Renal cortex interstitium (tissue), 15 donors: ENCODE measurements around the gene AXDND1. TPM values are rescaled to one million over a fixed set of nuclear protein-coding genes. Genes with fewer than 3 reads are reported as not detected.

Experiments used
- DNase-seq, 11 donors: peaks; one replicate each; pipeline ENCODE4 v3.0.0-alpha.2; 2013; ENCODE audit warnings: low read depth in 9 of 11, low spot score in 4 of 11; ENCODE audit errors: extremely low read depth in 1 of 11
- long read RNA-seq, 16 experiments: transcript quantifications; one replicate each; lab custom pipeline, GENCODE V29; 2026
- polyA plus RNA-seq, 3 donors: library from polyadenylated mRNA; unstranded; fragments of 120-200 nt; gene quantifications; one replicate each; pipeline ENCODE4 v1.2.1, GENCODE V29; 2013; ENCODE audit not compliant: insufficient read length in 3 of 3

Gene AXDND1, protein sequence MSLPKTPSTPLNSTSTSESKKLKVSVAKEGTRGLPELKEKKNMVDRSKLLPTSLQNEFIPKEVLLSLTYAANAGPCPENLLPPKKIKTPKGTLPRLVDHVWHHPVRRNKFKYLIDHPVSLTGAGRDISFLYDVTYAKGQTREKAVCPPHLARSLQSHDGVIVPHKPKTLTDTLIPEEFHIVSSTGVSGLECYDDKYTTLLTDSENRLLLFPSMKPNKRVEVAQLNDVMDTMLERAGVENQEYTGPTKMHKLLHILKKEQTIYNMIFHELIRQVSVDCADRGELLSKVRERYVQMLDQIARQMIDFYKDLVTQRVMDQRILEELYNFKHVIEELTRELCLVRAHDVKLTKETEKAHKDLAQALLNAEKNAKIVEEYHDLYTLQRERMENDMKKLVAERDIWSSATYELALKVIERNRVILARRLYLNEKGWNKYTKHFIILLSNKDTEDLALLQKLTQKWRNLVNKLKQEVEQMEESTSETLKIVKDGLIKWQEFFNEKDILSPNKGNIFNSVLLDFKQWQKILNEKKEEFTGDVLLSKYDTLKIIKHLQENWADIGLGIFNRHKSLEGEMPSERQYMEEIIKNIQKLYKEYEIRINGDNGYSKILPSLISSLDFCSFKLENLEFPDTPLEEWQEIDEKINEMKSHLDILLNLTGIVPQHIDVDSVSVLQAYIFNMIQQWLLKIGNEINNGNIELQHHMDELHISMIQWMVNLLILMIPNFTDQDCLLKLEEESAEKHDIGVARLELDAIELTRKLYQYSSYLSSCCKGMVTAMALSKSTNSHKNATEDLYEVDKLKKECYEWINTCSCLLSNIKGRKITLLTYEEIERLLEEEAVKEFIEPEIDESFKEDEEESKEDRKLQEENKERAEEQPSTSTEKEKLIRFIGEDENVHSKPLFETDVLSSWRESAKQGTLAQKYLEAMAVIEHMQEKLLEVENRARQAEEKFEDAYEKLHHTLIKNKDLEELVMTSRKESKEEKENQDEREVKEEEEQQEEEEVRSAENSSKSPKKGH
- polyA plus RNA-seq: 10 to 100 TPM; 12.1 to 29.1 (median 12.6) TPM
- long read RNA-seq, donor 1, partial matches to known transcripts: 361 of 533 reads
- long read RNA-seq, donor 1, other reads (novel, unspliced or antisense): 172 of 533 reads
- long read RNA-seq, donor 2: 0 reads
- long read RNA-seq, donor 3, partial matches to known transcripts: 152 of 400 reads
- long read RNA-seq, donor 3, other reads (novel, unspliced or antisense): 247 of 400 reads
- long read RNA-seq, donor 4, partial matches to known transcripts: 155 of 384 reads
- long read RNA-seq, donor 4, other reads (novel, unspliced or antisense): 228 of 384 reads
- long read RNA-seq, donor 5: 0 reads
- long read RNA-seq, donor 6, partial matches to known transcripts: 139 of 283 reads
- long read RNA-seq, donor 6, other reads (novel, unspliced or antisense): 144 of 283 reads
- long read RNA-seq, donor 7, partial matches to known transcripts: 138 of 322 reads
- long read RNA-seq, donor 7, other reads (novel, unspliced or antisense): 184 of 322 reads
- long read RNA-seq, donor 8, partial matches to known transcripts: 214 of 527 reads
- long read RNA-seq, donor 8, other reads (novel, unspliced or antisense): 313 of 527 reads
- long read RNA-seq, donor 9, partial matches to known transcripts: 84 of 264 reads
- long read RNA-seq, donor 9, other reads (novel, unspliced or antisense): 180 of 264 reads
- long read RNA-seq, donor 10: 0 reads
- long read RNA-seq, donor 11, partial matches to known transcripts: 70 of 271 reads
- long read RNA-seq, donor 11, other reads (novel, unspliced or antisense): 201 of 271 reads
- long read RNA-seq, donor 12, partial matches to known transcripts: 83 of 234 reads
- long read RNA-seq, donor 12, other reads (novel, unspliced or antisense): 151 of 234 reads
- long read RNA-seq, donor 13, partial matches to known transcripts: 261 of 750 reads
- long read RNA-seq, donor 13, other reads (novel, unspliced or antisense): 489 of 750 reads
- long read RNA-seq, donor 14: 0 reads
- long read RNA-seq, donor 15, partial matches to known transcripts: 35 of 128 reads
- long read RNA-seq, donor 15, other reads (novel, unspliced or antisense): 93 of 128 reads
- long read RNA-seq, donor 16, partial matches to known transcripts: 264 of 785 reads
- long read RNA-seq, donor 16, other reads (novel, unspliced or antisense): 521 of 785 reads

DNA sequence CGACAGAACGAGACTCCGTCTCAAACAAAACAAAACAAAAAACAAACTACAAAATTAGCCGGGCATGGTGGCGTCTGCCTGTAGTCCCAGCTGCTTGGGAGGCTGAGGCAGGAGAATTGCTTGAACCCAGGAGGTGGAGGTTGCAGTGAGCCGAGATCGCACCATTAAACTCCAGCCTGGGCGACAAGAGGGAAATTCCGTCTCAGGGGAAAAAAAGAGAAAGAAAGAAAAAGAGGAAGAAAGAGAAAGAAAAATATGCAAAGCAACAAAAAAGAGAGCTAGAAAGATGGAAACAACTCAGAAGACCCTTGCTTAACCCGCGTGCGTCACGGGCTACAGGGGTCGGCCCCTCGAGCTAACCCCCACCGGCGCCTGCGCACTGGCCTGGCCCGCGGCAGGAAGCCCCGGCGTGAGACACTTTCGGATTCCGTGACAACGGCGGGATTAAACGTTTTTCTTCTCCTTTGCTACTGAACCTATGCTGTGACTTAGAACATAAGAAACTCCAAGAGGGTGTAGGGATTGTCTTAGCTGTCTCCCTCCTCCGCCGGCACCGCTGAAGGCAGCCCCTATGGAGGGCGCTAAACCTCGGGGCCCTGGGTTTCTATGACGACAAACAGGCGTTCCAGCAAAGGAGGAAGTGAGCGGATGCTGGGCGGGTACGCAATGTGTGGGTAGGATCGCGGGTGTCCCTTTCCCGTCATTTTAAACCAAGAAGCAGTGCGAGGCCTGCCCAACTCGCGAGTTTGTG is at the start of gene AXDND1:
TSS of gene AXDND1 (plus strand) at position 630 of the 751 bp plus-strand sequence. CDS start 539 bp downstream, outside the sequence.
- peak; percentile 71 to 91 (median 84) for DNase-seq

DNA sequence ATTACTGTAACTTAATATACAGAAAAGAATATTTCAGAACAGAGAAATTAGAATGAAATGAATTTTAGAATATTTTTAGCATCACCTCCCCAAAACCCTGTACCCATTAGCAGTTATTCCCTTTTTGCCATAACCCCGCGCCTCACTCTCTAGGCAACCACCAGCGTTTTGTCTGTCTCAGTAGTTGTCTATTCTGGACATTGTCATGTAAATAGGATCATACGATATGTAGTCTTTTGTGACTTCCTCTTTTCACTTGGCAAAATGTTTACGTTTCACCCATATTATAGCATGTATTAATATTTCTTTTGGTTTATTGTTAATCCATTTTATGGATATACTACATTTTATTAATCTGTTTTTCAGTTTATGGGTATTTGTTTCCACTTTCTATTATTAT is 47.3 kb upstream of the AXDND1 start:
- DNase-seq: no peak

DNA sequence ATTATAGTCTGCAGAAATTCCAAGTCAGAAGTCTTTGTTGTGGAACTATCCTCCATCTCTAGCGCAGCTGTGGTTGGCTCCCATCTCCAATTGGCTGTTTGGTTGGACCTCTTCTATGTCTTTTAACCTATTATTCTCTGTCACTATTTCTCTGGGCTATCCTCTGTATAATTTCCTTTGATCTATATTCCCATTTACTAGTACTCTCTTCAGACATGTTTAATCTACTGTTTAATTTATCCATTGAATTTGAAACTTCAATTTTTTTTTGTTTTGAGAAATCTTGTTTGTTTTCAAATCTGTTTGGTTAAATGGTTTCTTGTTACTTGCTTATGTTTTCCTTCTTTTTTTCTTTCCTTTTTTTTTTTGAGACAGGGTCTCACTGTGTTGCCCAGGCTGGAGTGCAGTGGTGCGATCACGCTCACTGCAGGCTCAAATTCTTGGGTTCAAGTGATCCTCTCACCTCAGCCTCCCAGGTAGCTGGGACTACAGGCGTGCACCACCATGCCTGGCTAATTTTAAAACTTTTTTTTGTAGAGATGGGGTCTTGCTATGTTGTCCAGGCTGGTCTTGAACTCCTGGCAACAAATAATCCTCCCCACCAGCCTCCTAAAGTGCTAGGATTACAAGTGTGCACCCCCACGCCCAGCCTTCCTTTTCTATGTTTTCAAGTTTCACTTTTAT is 44.1 kb upstream of the AXDND1 start:
- no peak for DNase-seq

DNA sequence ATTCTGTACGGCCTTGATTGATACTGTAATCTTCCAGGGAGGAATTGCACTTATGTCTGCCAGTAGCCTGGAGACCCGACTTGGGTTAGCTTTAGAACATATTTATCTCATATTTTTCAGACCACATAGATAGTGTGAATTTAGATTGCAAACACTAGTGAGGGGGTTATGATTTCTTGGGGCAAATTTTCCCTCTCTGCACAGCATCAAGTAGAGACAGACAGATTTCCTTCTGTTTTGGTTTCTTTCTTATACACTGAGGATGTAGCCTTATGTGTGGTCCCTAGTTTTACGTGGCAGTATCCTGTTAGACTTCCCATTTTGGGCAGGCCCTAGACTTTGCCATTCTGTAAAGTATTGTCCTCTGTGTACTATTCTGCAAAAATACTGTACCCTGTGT is 43.2 kb upstream of the AXDND1 start:
- no peak for DNase-seq

DNA sequence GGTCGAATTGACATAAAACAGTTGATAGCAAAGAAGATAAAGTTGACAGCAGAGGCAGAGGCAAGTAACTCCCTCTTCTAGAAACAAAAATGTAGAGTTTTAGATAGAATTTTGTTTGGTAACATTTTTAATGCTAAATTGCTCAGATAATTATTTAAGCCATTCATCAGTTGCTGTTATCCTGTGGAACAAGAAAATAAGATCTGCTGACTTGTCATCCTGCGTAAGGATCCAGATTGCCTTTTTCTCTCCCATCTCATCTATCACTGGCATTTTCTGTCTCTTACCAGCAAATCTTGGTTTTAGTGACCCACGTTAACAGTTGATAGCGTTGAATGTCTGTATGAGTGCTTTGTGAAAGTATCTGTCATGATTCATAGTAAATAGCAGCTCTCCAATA is 42.3 kb upstream of the AXDND1 start:
- no peak for DNase-seq

DNA sequence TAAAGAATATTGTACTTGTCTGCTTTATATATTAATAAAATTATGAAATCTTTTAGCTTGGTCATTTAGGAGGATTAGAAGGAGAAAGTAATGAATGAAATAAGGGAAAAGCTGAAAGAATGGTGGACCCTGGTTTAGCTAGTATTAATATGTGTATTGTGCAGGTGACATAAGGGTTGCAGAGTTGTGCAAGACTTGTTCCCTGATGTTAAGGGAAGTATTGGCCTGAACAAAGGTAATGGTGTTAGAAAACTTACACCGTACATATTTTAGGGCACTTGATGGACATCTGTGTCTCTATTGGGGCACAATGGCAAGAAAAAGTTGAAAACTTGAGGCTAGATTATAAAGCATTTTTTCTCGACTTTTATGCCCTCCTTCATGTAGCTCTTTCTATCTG is 39.9 kb upstream of the AXDND1 start:
- DNase-seq: no peak

DNA sequence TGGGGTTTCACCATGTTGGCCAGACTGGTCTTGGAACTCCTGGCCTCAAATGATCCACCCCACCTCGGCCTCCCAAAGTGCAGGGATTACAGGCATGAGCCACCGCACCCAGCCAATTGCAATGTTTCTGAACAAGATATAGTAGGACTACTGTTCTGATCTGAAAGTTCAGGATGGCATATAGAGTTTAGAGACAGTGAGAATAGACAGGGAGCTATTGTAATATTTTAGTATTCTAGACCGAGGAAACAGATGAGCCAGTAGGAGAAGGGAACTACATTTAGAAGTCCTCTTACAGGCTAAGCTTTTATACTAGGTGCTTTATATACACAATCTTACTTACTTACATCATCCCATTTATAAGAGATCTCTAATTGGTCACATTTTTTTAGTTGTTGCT is 39.0 kb upstream of the AXDND1 start:
- DNase-seq: no peak

DNA sequence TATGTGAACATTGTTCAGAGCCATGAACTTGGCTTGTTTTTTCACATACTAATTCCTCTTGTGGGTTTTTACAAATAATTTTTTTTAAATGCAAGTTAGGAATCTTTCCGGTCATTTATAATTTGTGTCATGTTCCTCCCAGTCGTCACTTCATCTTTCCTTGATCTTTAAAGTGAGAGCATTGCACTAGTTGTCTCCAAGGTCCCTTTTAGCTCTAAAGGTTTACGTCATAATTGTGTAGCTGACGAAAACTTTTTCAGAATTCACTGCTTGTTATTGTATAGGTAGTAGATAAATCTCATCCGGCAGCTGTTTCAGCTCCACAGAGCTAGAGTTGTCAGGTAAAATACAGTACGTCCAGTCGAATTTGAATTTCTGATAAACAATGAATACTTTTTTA is 38.6 kb upstream of the AXDND1 start:
- no peak for DNase-seq

DNA sequence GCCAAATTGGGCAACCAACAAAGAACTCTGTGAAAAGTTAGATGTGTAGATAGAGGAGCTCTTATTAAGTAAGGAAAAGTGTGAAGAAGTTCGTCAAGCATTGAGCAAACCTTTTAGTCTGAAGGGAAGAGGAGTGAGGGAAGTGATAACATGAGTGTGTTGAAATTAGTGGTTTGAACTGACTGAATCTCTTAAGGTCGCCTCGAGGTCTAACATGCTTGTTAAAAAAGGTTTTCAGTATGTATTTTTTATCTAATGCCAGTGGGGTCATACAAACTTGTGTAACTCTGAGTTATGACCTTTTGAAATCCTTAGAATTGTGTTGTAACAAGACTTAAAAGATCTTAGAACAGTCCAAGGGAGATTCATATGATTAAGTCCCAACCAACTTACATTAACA is 38.1 kb upstream of the AXDND1 start:
- DNase-seq: no peak

DNA sequence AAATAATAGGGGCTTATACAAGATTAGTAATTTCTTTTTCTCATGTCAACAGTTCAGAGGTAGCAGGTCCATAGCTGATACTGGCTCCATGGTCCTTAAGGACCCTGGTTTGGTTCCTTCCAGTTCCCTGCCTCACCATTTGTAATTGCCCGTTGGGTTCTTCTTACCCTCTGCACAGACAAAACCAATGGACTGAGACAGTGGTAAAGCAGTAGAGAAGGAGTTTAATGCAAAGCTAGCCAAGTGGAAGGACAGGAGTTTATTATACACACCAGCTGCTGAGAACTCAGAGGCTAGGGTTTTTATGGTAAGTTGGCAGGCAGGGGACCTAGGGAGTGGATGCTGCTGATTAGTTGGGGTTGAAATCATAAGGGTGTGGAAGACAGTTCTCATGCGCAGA is 35.9 kb upstream of the AXDND1 start:
- no peak for DNase-seq

DNA sequence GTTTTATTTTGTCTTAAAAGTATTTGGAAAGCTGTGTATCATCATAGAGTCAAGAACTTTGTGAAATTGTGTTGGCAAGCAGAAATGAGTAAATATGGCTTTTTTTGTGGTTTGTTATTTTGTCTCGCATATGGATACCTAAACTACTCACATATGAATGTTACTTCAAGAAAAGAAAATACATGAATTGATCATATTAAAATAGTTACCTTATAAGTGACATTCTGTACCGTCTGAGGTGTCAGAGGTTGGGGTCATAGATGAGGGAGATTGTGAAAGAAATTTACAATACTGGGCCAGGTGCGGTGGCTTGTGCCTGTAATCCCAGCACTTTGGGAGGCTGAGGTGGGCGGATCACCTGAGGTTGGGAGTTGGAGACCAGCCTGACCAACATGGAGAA is 31.3 kb upstream of the AXDND1 start:
- DNase-seq: no peak

DNA sequence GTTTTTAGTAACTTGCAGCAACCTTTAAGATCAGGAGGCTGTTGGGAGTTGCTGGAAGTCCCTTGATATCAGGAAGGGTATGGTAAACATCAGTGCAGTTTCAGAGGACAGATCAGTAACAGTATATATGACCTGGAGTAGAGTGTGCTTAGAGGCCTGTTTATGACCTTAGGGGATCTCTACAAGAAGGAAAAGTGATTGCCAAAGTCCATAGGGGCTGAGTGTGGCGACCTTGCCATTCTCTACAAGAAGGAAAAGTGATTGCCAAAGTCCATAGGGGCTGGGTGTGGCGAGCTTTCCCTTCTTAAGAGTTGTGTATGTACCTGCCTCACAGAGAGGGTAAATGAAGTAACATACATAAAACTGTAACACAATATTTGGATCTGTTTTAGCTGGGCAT is 28.5 kb upstream of the AXDND1 start:
- DNase-seq: no peak

DNA sequence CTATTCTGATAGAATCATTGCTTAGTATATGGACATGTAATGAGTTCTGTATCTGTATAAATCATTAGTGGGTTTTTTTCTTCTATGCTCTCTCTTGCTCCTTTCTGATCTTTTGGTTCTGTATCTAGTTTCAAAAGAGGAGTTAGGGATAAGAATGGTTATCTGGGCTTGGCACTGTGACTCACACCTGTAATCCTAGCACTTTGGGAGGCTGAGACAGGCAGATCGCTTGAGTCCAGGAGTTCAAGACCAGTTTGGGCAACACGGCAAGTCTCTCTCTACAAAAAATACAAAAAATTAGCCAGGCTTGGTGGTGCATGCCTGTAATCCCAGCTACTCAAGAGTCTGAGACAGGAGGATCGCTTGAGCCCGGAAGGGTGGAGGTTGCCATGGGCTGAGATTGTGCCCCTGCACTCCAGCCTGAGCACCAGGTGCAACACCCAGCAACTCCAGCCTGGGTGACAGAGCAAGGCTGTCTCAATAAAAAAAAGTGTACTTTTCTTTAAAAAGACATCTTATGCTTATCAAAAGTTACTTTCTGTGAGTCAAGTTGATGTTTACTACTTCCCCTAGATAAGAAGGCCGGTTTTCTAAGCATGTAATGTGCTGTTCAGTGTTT is 27.7 kb upstream of the AXDND1 start:
- DNase-seq: no peak

DNA sequence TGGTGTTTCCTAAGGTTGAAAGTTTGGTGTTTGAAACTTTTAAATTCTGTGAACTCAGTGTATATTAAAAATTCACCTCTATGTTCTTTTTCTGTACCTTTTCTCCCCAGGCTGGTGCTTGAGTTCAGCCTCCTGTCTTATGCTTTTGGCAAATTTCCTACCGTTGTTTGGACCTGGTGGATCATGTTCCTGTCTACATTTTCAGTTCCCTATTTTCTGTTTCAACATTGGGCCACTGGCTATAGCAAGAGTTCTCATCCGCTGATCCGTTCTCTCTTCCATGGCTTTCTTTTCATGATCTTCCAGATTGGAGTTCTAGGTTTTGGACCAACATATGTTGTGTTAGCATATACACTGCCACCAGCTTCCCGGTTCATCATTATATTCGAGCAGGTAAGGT is 24.9 kb upstream of the AXDND1 start:
- DNase-seq: no peak

DNA sequence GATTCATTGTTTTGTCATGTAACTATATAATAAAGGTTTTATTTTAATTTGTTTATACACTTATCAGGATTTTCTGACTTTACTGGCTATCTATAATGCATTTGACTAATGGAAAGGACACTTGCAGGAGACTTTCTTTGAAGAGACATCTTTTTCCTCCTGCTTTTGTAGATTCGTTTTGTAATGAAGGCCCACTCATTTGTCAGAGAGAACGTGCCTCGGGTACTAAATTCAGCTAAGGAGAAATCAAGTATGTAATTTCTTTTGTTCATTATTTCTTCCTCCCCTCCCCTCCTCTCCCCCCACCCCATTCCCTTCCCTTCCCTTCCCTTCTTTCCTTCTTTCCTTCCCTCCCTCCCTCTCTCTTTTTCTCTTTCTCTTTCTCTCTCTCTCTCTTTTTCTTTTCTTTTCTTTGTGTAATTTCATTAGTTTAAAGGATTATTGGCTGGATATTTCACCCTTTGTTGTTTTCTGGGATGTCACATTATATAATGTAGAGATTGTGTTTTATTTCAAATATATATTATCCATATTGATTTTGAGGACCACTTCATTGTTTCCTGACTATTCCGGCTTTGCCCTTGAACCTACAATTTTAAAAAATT is 23.7 kb upstream of the AXDND1 start:
- no peak for DNase-seq
